ENCODE results near the gene CASP1. TPM values are rescaled to one million over a fixed set of nuclear protein-coding genes. Genes with fewer than 3 reads are reported as not detected.

Gene CASP1
- polyA plus RNA-seq, 1 donor from 2014 or later: 75.2 TPM

- Mint-ChIP-seq H3K27me3 (no peaks in the 10 kb centered on the region), H3K9me3 (peaks cover 0 to 2% (median 0%) of the 10 kb centered on the region in 3 donors), H3K4me1 (peaks cover 0 to 4% (median 0%) of the 10 kb centered on the region in 3 donors), H3K27ac (no peak overlapping the region), H3K36me3 (no peaks in the 10 kb centered on the region), H3K4me3 (no peak overlapping the region)
These were observed 55.1 kb downstream of the CASP1 start for GRCh38 chr11:104979839-104980238.

Other genes with a start within 250 kb of the CASP1 start
- not detected for gene CASP12, start 136.7 kb downstream of the CASP1 start, polyA plus RNA-seq
- gene CASP4, start 66.6 kb downstream of the CASP1 start, polyA plus RNA-seq: 105 TPM
- gene CASP5, start 12.0 kb downstream of the CASP1 start, polyA plus RNA-seq: 0.45 TPM
- gene CARD16, start 10.2 kb upstream of the CASP1 start, polyA plus RNA-seq: 173 TPM
- not detected for gene CARD18, start 104.6 kb upstream of the CASP1 start, polyA plus RNA-seq

All from IgD-negative memory B cell (primary cell).